ENCODE data around the gene TM9SF3.
"Not testable (repeated sequence)": the region's sequence is repeated elsewhere in the genome, so short reads cannot be mapped to it uniquely, and the experiment has no call there.

The TM9SF3 gene

DNA sequence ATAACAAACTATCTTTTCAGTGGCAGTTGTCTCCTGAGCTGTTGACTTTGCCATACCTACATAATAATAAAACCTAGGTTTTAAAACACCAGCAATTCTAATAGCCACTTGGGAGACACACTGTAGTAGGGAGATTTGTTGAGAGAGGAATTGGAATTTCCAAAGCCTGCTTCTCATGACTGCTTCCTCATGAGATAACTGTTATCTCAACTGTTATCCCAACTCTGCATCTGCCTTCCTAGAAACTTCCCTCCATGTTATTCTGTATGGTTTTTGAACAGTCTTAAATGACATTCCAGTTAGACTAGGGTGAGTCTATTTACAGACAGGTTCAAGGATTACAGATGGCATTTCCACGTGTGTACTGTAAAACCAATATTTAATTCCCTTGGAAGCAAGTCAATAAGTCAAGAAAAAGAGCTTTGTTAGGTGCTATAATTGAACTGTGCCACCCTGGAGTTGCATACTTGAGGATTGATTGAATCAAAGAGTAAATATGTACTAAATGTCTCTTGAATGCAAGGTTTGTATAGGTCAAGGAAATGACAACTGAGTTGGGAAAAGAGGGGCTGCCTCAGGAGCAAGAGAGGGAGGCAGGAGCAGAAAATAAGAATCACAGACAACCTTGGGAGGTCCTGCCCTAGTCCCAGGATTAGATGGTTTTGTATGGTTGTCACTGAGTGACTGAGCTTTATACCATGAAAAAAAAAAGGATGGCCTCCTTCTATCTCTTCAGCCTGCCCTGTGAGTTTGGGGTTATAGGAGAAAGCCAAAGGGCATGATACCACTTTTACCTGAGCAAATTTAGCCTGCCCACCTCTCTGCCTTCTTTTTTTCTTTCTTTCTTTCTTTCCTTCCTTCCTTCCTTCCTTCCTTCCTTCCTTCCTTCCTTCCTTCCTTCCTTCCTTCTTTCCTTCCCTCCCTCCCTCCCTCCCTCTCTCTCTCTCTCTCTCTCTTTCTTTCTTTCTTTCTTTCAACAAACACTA, 9.9 kb upstream of the TM9SF3 start:
- no peak for DNase-seq

DNA sequence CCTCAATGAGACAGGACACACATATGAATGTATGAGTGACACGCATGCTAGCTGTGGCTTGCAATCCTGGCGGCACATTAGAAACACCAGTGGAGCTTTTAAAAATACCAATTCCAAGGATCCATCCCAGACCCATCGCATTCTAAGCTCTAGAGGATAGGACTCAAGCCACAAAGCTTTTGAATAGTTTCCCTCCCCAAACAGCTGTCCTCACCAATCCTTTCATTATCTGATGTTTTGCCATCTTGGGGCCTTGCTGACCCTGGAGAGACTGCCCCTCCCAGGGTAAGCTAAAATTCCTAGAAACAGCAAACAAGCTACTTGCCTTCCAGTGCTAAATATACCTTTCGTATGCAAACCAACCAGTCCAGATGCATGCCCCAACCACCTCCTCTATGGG, 8.9 kb upstream of the TM9SF3 start:
- no peak for DNase-seq

DNA sequence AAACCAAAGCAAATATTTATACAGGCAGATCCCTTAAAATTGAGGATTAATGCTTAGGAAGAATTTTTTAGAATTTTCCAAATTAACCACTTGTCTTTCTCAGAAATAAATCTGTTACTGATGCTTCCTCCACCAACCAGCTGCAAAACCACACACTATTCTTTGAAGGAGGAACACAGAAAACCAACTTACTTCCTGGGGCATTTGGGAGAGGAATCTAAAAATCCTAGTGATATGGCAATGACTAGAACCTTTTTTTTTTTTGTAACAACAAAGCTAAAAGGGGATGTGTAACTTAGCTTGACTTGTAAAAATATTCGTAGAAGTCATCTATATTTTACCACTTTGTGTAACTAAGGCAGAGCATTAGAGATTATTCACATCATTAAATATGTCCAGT, 5.1 kb upstream of the TM9SF3 start:
- DNase-seq: no peak

DNA sequence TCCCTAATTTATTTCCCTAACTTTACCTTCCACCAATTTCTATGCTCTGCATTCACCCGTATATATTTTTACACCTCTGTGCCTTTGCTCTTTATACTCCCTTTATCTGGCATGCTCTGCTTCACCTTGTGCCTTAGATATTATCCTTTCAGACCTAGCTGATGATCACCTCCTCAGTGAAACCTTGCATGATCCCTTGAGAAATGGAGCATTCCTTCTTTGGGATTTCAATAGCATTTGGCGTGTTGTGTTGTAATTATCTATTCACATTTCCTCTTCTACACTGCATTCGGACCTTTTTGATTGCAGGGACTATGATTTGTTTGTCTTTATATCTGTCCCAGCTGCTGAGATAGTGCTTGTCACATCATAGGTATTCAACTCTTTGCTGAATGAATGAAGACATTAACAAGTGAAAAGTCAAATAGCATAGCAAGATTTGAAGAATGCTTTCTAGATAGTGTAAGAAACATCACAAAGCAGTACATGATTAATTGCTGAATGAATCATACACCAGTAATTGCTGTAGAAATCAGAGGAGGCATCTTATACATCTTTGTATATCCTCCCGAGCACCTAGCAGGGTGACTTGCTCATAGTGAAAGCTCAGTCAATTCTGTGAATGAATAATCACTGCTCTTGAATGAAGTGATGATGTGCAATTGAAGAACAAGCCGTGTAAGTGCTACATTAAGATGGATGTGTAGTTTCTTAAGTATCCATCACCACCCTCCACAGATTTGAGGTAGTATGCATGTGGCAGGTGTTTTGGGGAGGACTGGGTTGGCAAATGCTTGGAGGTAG, 2.0 kb upstream of the TM9SF3 start:
- no peak for DNase-seq

DNA sequence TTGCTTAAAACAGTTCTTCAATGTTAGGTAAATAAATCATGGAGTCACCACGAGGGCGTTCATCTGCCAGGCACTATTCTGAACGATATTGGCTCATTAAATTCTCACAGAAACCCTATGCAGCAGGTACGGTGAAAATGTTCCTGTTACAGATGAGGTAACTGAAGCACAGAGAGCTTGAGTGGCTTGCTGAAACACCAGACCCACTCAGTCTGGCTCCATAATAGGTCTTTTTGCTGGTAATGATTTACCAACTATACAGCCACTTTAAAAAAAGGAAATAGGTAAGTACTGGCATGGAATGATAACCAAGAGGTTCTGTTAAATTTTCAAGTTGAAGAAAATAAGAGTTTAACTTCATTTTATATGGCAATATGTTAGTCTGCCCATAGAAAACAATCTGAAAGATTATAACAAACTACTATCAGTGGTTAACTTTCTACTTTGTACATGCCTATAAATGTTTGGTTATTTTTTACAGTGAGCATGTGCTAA, 1.3 kb upstream of the TM9SF3 start:
- DNase-seq: no peak

DNA sequence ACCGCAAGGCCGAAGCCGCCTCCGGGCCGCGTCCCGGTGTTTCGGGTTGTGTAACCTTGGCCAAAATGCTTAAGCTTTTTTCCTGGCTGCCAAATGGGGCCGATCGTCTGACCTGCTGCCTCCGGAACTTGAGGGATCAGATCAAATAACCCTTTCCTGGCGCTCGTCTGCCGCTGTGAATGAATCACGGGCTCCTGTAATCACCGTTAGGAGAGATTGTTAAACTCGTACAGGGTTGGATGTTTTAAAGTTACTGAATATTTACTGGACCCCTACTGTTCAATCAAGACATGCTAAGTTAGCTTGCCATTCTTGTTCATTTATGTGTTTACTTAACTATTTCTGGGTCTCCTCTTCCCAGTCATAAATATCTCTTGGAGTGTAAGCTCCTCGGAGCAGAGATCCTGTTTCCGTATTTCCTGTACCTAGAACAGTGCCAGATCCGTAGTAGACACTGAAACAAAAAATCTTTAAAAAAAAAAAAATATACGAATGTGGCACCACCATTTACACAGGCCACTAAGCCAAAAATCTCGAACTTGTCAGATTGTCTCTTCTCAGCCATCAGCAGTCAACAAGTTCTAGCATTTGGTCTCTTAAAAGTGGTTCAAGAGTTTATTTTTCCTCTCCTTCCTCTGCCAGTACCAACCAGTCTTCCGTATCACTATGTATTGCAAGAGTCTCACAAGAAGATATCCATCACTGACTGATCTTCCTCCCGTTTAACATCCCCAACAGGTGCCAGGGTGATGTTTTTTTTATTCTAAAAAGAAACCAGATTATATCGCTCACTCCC, 650 bp upstream of the TM9SF3 start:
- DNase-seq: peak in 1 of 2 donors; percentile 35

DNA sequence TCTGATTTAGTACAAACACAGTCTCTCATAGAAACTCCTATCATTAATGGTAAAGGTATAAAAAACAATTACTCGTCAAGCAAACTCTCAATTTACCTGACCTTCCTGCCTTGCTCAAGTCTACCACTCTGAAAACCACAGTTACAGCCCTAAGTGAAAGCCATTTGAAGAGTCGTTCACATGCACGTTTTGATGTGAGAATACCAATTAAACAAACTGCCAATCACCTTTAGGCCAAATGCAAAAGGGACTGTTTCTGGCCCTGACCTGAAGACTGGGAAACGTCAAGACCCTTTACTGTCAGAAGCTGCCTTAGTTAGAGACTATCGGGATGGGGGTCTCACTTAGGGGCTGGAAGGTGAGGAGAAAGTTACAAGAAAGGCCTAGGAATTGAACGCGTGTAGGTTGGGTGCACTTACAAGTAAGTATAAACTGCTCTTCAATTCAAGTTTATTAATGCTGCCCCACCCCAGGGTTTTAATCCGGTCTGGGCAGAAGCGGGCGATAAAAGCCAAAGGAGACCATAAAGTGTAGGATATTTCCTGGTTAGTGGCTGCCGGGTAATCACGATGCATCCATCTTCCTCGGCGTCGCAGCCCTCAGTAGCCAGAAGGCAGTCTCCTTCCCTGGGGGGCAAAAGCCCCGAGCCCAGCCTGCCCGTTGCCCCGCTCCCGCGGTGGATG, 935 bp downstream of the TM9SF3 start:
- DNase-seq: no peak

DNA sequence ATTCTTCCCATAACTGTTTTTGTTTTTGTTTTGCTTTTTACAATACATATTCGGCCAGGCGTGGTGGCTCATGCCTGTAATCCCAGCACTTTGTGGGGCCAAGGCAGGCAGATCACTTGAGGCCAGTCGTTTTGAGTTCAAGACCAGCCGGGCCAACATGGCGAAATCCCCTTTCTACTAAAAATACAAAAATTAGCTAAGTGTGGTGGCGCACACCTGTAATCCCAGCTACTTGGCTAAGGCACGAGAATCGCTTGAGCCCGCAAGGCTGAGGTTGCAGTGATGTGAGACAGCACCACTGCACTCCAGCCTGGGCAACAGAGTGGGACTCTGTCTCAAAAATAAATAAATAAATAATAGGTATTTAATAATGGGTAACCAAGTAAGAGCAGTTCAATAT, 2.3 kb downstream of the TM9SF3 start:
- DNase-seq: no peak

DNA sequence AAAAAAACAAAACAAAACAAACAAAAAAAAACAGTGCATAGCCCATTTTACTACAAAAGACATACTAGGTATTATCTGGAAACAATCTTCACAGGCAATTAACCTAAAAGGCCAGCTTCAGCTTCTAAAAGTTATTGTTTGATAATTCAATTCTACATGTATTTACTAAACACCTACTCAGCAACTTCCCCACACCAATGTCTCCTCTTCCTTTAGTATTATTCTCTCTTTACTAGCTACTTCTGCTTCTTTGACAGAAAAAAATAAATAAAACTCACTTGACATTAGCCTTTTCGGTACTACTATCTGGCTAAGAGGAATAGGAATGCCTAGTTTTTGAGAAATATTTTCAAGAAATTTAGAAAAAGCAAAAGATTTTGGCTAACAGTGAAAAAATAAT, 2.8 kb downstream of the TM9SF3 start:
- DNase-seq: no peak

DNA sequence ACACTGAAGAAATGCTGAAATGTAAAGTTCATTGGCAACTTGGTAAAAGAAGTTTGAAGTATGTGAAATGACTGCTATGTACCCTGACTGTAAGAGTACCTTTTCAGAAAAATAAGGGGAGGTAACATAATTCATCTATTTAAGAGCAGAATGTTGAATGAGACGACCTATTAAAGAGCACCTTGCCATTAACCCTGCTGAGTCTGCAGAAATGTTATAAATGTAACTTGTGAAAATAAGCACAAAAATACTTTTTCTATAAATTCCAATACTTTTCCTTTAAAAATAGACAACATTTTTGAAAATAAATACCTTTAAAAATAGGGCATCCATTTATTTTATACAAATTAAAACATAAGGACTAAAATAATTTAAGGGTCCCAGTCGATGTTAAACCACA, 7.7 kb downstream of the TM9SF3 start:
- DNase-seq: no peak

DNA sequence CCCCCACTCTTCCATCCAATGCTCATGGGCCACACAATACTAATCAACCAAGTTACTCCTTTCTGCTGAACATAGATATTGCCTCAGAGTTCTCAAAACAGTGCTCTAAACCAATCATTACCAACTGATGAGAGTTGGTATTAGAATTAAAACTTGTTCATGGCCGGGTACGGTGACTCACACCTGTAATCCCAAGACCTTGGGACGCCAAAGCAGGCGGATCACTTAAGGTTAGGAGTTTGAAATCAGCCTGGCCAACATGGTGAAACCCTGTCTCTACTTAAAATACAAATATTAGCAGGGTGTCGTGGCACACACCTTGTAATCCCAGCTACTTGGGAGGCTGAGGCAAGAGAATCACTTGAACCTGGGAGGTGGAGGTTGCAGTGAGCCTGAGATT, 8.2 kb downstream of the TM9SF3 start:
- no peak for DNase-seq

DNA sequence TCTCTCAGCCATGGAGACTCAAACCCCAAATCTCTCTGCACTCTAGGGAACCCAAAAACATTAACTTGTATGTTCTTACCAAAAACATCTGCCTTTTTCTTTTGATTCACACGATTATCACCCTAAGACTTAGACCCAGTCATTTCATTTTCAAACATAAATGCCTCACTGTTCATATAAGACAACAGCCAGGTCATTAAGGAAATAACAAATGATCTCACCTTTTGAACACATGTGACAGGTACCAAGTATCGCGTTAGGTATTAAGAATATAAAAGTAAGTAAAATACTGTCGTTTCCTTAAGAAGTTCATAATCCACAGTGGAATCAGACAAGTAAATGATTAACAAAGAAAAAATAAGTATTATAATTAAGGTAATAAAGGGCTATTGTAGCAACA, 8.8 kb downstream of the TM9SF3 start:
- DNase-seq: no peak

DNA sequence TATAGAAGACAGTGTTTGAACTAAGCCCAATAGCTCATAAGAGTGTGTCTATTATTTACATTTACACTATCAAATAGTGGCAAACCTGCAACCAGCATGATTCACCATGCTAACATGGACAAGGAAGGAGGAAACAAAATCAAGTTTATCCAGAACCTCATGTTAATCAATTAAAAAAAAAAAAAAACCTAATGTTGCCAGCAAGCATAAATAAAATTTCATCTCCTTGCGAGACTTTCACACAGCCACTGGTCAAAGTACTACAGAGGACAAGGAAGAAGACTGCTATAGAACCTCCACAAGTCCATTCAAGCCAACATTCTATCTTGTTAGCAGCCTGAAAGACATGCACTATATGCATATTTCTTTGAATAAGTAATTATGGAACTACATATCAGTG, 9.7 kb downstream of the TM9SF3 start:
- DNase-seq: no peak

DNA sequence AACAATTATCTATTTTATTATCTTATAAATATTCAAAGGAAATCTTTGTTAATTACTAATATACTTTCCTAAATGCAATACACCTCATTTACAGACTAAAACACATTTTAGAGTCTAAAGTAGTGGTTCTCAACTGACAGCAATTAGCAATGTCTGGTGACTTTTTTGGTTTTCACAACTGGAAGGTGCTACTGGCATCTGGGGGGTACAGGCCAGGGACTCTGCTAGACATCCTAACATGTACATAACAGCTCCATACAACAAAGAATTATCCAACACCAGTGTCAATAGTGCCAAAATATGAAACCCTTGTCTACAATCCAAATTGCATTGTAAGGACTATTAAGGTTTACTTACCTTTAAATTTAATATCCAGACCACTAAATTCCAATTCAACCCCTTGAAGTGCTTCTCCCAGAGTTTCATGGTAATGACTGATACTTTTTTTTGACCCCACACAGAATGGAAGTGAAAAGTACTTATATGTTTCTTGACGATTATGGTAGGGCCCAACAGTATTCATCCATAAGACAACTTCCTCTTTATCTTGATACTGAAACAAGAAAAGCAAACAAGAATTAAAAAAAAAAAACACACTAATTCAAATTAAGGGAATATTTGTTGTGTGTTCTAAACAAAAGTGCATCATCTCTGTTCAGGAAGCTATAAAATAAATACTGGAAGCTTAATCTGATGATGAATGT, 10.4 kb downstream of the TM9SF3 start:
- no peak for DNase-seq

DNA sequence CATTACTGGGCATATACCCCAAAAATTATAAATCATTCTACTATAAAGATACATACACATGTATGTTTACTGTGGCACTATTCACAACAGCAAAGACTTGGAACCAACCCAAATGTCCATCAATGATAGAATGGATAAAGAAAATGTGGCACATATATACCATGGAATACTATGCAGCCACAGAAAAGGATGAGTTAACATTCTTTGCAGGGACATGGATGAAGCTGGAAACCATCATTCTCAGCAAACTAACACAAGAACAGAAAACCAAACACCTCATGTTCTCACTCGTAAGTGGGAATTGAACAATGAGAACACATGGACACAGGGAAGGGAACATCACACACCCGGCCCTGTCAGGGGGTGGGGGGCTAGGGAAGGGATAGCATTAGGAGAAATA, 12.2 kb downstream of the TM9SF3 start:
- not testable (repeated sequence) for DNase-seq

DNA sequence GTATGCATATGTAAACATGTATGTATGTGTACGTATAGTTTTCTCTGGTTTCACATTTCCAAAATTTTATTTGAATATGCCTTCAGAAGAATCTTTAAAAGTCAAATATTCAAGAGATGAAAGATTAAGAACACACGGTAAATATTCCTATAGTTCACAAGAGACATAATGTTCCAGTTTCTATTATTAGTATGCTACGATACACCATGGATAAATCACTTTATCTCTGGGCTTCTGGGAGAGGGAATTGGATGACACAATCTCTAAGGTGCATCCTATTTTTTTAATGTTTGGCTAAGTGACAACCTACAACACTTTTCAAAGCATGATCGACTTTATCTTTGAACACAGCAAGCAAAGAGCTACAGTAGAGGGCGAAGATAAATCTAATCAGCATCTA, 13.8 kb downstream of the TM9SF3 start:
- no peak for DNase-seq

DNA sequence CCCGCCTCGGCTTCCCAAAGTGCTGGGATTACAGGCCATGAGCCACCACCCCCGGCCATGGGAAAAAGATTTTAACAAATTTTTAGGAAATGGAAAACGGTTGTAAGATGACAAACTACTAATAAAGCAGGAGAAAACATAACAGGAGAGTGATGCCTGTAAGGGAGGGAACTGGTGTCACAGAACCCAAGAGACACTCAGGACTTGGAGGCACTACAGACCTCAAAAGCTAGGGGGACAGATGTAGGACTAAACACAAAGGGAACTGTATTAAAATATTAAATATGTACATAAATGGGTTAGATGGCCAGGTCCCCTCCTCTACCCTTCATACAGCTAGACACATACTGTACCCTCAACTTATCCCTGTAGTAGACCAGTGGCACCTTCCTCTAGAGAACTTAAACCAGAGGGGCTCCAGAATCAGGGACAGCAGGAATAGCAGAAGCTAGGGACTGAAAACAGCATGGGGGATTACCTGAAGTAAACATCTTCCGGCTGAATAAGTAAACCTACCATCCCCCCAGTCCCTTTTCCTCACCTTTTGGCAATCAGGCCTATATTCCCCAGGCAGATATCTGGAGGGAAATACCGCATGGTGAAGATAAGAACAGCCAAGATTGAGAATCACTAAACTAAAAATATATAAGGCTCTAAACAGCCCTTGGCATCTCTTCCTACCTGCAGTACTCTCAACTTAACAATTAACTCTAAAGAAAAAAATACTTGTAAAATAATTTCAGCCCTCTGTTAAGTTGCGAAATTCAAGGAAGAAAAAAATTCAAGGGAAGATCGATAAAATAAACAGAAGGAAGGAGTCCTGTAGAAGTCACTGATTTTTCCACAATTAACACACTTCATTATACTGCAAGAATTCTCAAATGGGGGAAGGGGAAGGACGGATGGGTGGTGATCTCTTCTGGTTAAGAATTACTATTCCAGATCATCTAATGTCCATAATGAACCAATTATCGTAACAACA, 15.5 kb downstream of the TM9SF3 start:
- DNase-seq: no peak

DNA sequence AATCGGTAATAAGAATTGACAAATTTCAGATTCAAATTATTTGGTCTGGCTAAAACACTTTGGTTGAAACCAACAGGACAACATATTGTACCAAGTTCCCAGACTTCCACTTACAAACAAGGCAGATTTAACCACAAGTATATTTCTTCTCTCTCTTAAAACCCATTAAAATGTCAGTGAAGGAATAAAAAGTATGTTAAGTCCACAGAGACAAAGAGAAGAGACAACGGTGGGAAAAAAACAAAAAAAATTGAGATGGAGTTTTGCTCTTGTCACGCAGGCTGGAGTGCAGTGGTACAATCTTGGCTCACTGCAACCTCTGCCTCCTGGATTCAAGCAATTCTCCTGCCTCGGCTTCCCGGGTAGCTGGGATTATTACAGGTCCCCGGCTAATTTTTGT, 16.3 kb downstream of the TM9SF3 start:
- DNase-seq: no peak

DNA sequence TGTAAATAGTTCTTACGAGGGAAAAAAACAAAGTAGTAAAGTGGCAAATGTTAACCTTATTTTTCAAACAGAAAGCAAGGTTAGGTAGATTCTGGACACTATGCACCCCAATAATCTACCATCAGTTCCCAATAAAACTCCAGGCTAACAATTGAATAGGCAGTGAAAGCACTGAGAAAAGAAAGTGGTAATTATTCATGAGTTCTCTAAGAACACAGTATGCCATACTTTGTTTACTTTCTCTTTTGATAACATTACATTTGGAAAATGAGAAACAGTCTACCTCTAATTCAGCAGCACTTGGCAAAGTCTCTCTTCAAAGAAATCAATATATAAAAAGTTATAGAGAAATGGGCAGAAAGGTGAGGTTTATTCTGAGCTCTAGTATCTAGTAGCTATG, 18.4 kb downstream of the TM9SF3 start:
- DNase-seq: no peak

DNA sequence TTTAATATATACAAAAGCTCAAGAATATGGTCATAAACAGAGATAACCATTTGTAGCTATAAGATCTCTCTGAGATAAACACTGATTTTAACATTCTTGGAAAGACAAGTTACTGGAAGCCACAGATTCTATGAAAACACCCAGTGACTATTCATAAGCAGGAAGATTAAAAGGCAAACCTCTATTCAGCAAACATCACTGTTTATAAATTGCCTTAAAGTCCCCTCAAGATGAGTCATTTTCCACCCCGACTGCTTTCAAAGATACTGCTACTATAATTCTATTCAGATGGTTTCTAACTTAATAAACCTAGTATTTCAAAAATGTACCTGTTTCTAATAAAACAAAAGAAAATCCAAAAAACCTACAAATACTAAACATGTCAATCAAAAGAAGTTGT, 21.0 kb downstream of the TM9SF3 start:
- DNase-seq: no peak

All from inflammatory macrophage treated with lipopolysaccharide for 1 hour (primary cell).